ENCODE data around the gene SWI5. TPM values are rescaled to one million over a fixed set of nuclear protein-coding genes. Genes with fewer than 3 reads are reported as not detected.

SWI5 gene
- total RNA-seq, 1 donor from 2014 or later = 29.2 TPM

DNA sequence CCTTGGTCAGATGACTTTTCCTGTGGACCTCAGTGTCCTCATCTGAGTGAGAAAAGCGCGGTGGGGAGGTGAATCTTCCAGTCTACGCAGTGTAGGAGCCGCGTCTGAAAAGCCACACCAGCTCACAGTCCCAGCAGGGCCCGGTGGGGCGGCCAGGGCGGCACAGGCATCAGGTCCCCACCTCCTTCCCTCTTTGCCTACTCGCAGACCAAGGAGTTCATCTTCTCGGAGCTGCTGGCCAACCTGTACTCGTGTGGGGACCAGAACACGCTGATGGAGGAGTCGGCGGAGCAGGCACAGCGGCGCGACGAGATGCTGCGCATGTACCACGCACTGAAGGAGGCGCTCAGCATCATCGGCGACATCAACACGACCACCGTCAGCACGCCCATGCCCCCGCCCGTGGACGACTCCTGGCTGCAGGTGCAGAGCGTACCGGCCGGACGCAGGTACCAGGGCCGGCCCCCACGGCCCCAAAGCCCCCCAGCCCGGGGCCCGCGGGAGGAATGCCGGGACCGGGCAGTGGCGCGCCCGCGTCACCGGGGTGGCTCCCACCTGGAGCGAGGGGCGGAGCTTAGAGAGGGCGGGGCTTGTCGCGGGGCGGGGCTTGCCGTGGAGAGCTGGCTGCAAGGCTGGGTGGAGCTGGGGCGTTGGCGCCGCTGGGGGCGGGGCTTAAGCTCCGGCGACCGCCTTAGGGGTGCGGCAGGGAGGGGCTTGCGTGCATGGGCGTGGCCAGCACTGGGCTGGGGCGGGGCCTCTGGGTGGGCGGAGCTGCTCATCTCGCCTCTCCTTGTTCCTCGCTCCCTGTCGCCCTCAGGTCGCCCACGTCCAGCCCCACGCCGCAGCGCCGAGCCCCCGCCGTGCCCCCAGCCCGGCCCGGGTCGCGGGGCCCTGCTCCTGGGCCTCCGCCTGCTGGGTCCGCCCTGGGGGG, 25.9 kb upstream of the SWI5 start:
- Histone ChIP-seq H3K4me1 (ENCODE audit: insufficient read depth, low read length) (peaks cover 23% of the 10 kb centered on the region), H4K20me1 (ENCODE audit: insufficient read depth, low read length) (peaks cover 19% of the 10 kb centered on the region), H3K79me2 (ENCODE audit: insufficient read depth, low read length) (peaks cover 3% of the 10 kb centered on the region), H3K4me2 (ENCODE audit: low read length) (peak overlapping the region; percentile 79), H3K27me3 (ENCODE audit: insufficient read depth, low read length) (no peaks in the 10 kb centered on the region), H3K27ac (ENCODE audit: low read depth, low read length) (no peak overlapping the region), H3K36me3 (ENCODE audit: insufficient read depth, low read length) (no peaks in the 10 kb centered on the region), H3K9me3 (ENCODE audit: insufficient read depth, low read depth, low read length) (no peaks in the 10 kb centered on the region), H2AFZ (ENCODE audit: low read depth, low read length) (no peak overlapping the region), H3K9ac (ENCODE audit: low read length) (peak overlapping the region; percentile 43), H3K4me3 (ENCODE audit: insufficient read depth, low read depth, low read length) (peak overlapping the region; percentile 51)
- Mint-ChIP-seq H3K36me3 (ENCODE audit: low read depth, unreplicated experiment) (peaks cover 18% of the 10 kb centered on the region), H3K9me3 (ENCODE audit: unreplicated experiment) (no peaks in the 10 kb centered on the region), H3K27ac (ENCODE audit: unreplicated experiment) (peak overlapping the region; percentile 70), H3K4me3 (ENCODE audit: unreplicated experiment) (peak overlapping the region; percentile 62), H3K4me1 (ENCODE audit: low read depth, unreplicated experiment) (peaks cover 20% of the 10 kb centered on the region), H3K27me3 (ENCODE audit: low read depth, unreplicated experiment) (no peaks in the 10 kb centered on the region)
- TF ChIP-seq, protein P1, sequence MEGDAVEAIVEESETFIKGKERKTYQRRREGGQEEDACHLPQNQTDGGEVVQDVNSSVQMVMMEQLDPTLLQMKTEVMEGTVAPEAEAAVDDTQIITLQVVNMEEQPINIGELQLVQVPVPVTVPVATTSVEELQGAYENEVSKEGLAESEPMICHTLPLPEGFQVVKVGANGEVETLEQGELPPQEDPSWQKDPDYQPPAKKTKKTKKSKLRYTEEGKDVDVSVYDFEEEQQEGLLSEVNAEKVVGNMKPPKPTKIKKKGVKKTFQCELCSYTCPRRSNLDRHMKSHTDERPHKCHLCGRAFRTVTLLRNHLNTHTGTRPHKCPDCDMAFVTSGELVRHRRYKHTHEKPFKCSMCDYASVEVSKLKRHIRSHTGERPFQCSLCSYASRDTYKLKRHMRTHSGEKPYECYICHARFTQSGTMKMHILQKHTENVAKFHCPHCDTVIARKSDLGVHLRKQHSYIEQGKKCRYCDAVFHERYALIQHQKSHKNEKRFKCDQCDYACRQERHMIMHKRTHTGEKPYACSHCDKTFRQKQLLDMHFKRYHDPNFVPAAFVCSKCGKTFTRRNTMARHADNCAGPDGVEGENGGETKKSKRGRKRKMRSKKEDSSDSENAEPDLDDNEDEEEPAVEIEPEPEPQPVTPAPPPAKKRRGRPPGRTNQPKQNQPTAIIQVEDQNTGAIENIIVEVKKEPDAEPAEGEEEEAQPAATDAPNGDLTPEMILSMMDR (IDR thresholded peaks at IDR 0.05; ENCODE audit: insufficient read depth, low read depth, low read length) = no peak
- TF ChIP-seq EZH2 (IDR thresholded peaks at IDR 0.05; ENCODE audit: insufficient read depth, low read length) = no peak
- FAIRE-seq (no peak), DNase-seq (ENCODE audit: low read depth) (peak; percentile 16)

GRCh38 chr9:128250839-128251731, 25.0 kb upstream of the SWI5 start:
- Mint-ChIP-seq H3K4me1 (ENCODE audit: low read depth, unreplicated experiment) (peaks cover 13% of the 10 kb centered on the region), H3K27ac (ENCODE audit: unreplicated experiment) (peak overlapping the region; percentile 81), H3K27me3 (ENCODE audit: low read depth, unreplicated experiment) (no peaks in the 10 kb centered on the region), H3K4me3 (ENCODE audit: unreplicated experiment) (peak overlapping the region; percentile 85), H3K9me3 (ENCODE audit: unreplicated experiment) (no peaks in the 10 kb centered on the region), H3K36me3 (ENCODE audit: low read depth, unreplicated experiment) (peaks cover 18% of the 10 kb centered on the region)
- DNase-seq (ENCODE audit: low read depth) (no peak), FAIRE-seq (no peak)
- Histone ChIP-seq H2AFZ (ENCODE audit: low read depth, low read length) (no peak overlapping the region), H3K4me3 (ENCODE audit: insufficient read depth, low read depth, low read length) (peak overlapping the region; percentile 51), H3K27ac (ENCODE audit: low read depth, low read length) (no peak overlapping the region), H3K36me3 (ENCODE audit: insufficient read depth, low read length) (peaks cover under 1% of the 10 kb centered on the region), H3K9ac (ENCODE audit: low read length) (peak overlapping the region; percentile 43), H3K4me1 (ENCODE audit: insufficient read depth, low read length) (peaks cover 16% of the 10 kb centered on the region), H4K20me1 (ENCODE audit: insufficient read depth, low read length) (peaks cover 24% of the 10 kb centered on the region), H3K79me2 (ENCODE audit: insufficient read depth, low read length) (peaks cover 3% of the 10 kb centered on the region), H3K9me3 (ENCODE audit: insufficient read depth, low read depth, low read length) (no peaks in the 10 kb centered on the region), H3K4me2 (ENCODE audit: low read length) (peak overlapping the region; percentile 79), H3K27me3 (ENCODE audit: insufficient read depth, low read length) (no peaks in the 10 kb centered on the region)
- TF ChIP-seq EZH2 (IDR thresholded peaks at IDR 0.05; ENCODE audit: insufficient read depth, low read length) = no peak
- TF ChIP-seq, protein P1 (IDR thresholded peaks at IDR 0.05; ENCODE audit: insufficient read depth, low read depth, low read length) = no peak

Measured in astrocyte (in vitro differentiated cells and primary cell).